Measurements from ENCODE around the gene TXNRD2.
A peak's percentile ranks its signal among the peaks of the same experiment; 100 is the strongest.

Gene TXNRD2

DNA sequence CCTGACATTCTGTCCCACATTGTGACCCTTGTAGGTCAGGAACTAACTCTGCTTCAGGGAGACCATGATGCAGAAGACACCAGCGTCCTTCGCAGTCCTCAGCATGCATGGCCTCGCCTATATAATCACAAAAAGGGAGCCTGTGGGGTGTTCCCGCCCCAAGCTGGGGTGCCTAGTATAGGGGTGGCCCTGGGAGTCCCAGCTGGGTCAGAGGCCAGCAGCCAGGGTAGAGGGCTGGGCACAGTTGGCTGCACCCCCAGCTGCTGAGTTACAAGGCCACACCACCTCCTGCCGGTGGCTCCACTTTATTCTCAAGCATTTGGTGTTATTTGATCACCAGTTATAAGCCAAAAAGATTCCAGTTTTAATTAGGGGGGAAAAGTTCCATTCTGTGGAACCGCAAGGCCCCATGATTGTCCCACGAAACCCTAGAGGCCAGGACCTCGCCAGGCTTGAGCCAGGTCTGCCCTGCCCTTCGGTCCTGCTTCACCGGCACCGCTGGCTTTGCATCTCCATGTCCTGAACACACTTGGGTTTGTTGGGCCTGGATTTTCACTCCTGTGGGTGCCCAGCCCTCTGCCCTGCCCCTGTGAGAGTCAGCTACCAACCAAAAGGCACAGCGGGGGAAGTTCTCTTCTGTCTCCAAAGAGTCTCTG is 72.0 kb downstream of the TXNRD2 start:
- no peak overlapping the region for H3K27ac Mint-ChIP-seq
- DNase-seq (ENCODE audit: low spot score) = no peak
- H3K36me3 Mint-ChIP-seq (ENCODE audit: low read depth) = no peaks in the 10 kb centered on the region
- no peaks in the 10 kb centered on the region for H3K9me3 Mint-ChIP-seq
- no peaks in the 10 kb centered on the region for H3K27me3 Mint-ChIP-seq (ENCODE audit: low read depth)
- no peak overlapping the region for H3K4me3 Mint-ChIP-seq
- peaks cover 3% of the 10 kb centered on the region for H3K4me1 Mint-ChIP-seq (ENCODE audit: low read depth)

GRCh38 chr22:19868773-19869471 is 72.7 kb downstream of the TXNRD2 start:
- H3K36me3 Mint-ChIP-seq (ENCODE audit: low read depth) = no peaks in the 10 kb centered on the region
- no peak overlapping the region for H3K27ac Mint-ChIP-seq
- H3K9me3 Mint-ChIP-seq = no peaks in the 10 kb centered on the region
- no peaks in the 10 kb centered on the region for H3K27me3 Mint-ChIP-seq (ENCODE audit: low read depth)
- H3K4me1 Mint-ChIP-seq (ENCODE audit: low read depth) = no peaks in the 10 kb centered on the region
- H3K4me3 Mint-ChIP-seq = no peak overlapping the region
- DNase-seq (ENCODE audit: low spot score) = no peak

DNA sequence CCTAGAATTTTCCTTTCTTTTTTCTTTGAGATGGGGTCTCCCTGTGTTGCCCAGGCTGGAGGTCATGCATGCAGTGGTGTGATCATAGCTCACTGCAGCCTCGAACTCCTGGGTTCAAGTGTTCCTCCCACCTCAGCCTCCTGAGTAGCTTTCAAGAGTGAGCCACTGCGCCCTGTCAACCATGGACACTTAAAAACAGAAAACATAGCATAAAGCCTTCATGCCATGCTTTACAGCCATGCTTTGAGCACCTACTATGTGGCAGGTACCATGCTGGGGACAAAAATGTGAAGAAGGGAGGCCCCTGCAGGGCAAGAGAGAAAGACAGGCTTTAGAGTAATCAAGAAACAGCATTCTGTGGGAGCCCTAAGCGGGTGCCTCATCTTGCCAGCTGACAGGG is 73.3 kb downstream of the TXNRD2 start:
- Mint-ChIP-seq H3K27me3 (ENCODE audit: low read depth) (no peaks in the 10 kb centered on the region), H3K4me3 (no peak overlapping the region), H3K36me3 (ENCODE audit: low read depth) (no peaks in the 10 kb centered on the region), H3K4me1 (ENCODE audit: low read depth) (no peaks in the 10 kb centered on the region), H3K9me3 (no peaks in the 10 kb centered on the region), H3K27ac (no peak overlapping the region)
- DNase-seq (ENCODE audit: low spot score) = no peak

DNA sequence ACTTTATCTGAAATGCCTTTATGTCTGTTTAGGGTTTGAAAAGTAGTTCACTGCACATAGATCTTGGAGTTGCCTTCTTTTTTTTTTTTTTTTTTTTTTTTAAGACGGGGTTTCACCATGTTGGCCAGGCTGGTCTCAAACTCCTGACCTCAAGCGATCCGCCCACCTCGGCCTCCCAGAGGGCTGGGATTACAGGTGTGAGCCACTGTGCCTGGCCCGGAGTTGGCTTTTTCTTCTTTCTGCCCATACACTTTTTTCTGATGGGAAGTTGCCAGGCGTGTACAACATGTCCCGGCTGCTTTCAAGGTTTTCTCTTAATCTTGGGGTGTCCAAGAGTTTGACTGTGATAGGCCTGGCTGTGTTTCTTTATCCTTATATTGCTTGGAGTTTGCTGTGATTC is 74.0 kb downstream of the TXNRD2 start:
- Mint-ChIP-seq H3K27me3 (ENCODE audit: low read depth) (no peaks in the 10 kb centered on the region), H3K4me1 (ENCODE audit: low read depth) (no peaks in the 10 kb centered on the region), H3K36me3 (ENCODE audit: low read depth) (no peaks in the 10 kb centered on the region), H3K9me3 (no peaks in the 10 kb centered on the region), H3K27ac (no peak overlapping the region), H3K4me3 (no peak overlapping the region)
- no peak for DNase-seq (ENCODE audit: low spot score)

DNA sequence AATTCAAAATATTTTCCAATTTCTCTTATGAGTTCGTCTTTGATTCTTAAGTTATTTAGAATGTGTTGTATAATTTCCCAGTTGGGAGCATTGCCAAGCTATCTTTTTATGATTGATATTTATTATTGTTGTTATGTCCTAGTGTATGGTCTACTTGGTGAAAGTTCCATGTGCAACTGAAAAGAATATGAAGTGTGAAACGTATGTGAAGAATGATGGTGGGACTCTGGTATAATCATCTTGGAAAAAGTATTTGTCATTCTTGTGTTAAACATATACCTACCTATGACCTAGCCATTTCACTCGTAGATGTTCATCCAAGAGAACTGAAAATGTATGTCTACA is 75.0 kb downstream of the TXNRD2 start:
- H3K9me3 Mint-ChIP-seq = no peaks in the 10 kb centered on the region
- no peaks in the 10 kb centered on the region for H3K27me3 Mint-ChIP-seq (ENCODE audit: low read depth)
- no peak overlapping the region for H3K4me3 Mint-ChIP-seq
- DNase-seq (ENCODE audit: low spot score) = no peak
- no peak overlapping the region for H3K27ac Mint-ChIP-seq
- no peaks in the 10 kb centered on the region for H3K36me3 Mint-ChIP-seq (ENCODE audit: low read depth)
- H3K4me1 Mint-ChIP-seq (ENCODE audit: low read depth) = no peaks in the 10 kb centered on the region

GRCh38 chr22:19865141-19865829 is 76.3 kb downstream of the TXNRD2 start:
- Mint-ChIP-seq H3K9me3 (no peaks in the 10 kb centered on the region), H3K27me3 (ENCODE audit: low read depth) (no peaks in the 10 kb centered on the region), H3K4me3 (no peak overlapping the region), H3K4me1 (ENCODE audit: low read depth) (no peaks in the 10 kb centered on the region), H3K27ac (no peak overlapping the region), H3K36me3 (ENCODE audit: low read depth) (no peaks in the 10 kb centered on the region)
- no peak for DNase-seq (ENCODE audit: low spot score)

- H3K9me3 Mint-ChIP-seq = no peaks in the 10 kb centered on the region
- H3K27ac Mint-ChIP-seq = no peak overlapping the region
- no peak overlapping the region for H3K4me3 Mint-ChIP-seq
- DNase-seq (ENCODE audit: low spot score) = no peak
- no peaks in the 10 kb centered on the region for H3K4me1 Mint-ChIP-seq (ENCODE audit: low read depth)
- H3K27me3 Mint-ChIP-seq (ENCODE audit: low read depth) = no peaks in the 10 kb centered on the region
- no peaks in the 10 kb centered on the region for H3K36me3 Mint-ChIP-seq (ENCODE audit: low read depth)
Measured at GRCh38 chr22:19864538-19865106, 77.0 kb downstream of the TXNRD2 start.

DNA sequence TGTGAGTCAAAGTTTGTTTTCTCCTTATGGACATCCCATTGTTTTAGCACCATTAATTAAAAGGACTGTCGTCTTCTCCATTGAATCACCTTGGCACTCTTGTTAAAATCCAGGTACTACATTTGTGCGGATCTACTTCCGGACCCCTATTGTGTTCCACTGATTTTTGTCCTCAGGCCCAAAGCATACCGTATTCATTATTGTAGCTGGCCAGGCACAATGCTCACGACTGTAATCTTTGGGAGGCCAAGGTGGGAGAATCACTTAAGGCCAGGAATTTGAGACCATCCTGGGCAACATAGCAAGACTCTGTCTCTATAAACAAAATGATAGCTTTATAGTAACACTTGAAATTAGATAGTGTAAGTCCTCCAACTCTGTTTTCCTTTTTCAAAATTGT is 78.0 kb downstream of the TXNRD2 start:
- no peak overlapping the region for H3K4me3 Mint-ChIP-seq
- H3K9me3 Mint-ChIP-seq = no peaks in the 10 kb centered on the region
- H3K36me3 Mint-ChIP-seq (ENCODE audit: low read depth) = no peaks in the 10 kb centered on the region
- no peak for DNase-seq (ENCODE audit: low spot score)
- H3K4me1 Mint-ChIP-seq (ENCODE audit: low read depth) = no peaks in the 10 kb centered on the region
- no peaks in the 10 kb centered on the region for H3K27me3 Mint-ChIP-seq (ENCODE audit: low read depth)
- no peak overlapping the region for H3K27ac Mint-ChIP-seq

- Mint-ChIP-seq H3K4me1 (ENCODE audit: low read depth) (no peaks in the 10 kb centered on the region), H3K27ac (no peak overlapping the region), H3K36me3 (ENCODE audit: low read depth) (no peaks in the 10 kb centered on the region), H3K27me3 (ENCODE audit: low read depth) (no peaks in the 10 kb centered on the region), H3K4me3 (no peak overlapping the region), H3K9me3 (no peaks in the 10 kb centered on the region)
- no peak for DNase-seq (ENCODE audit: low spot score)
Measured at GRCh38 chr22:19862619-19863246, 78.9 kb downstream of the TXNRD2 start.

DNA sequence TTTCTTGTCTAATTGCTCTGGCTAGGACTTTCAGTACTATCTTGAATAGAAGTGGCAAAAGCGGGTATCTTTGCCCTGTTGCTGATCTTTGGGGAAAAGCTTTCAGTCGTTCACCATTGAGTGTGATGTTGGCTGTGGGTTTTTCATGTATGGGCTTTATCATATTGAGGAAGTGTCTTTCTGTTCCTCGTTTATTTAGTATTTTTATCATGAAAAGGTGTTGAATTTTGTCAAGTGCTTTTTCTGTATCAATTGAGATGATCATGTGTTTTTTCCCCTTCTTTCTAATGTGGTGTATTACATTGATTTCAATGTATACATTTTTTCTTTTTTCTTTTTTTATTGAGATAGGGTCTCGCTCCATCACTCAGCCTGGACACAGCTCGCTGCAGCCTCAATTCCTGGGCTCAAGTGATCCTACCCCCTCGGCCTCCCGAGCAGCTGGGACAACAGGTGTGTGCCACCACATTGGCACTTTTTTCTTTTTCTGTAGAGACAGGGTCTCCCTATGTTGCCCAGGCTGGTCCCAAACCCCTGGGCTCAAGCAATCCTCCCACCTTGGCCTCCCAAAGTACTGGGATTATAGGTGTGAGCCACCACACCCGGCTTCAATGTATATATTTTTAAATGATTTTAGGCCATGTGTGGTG is 81.6 kb downstream of the TXNRD2 start:
- H3K36me3 Mint-ChIP-seq (ENCODE audit: low read depth) = no peaks in the 10 kb centered on the region
- no peak overlapping the region for H3K27ac Mint-ChIP-seq
- no peak for DNase-seq (ENCODE audit: low spot score)
- H3K4me3 Mint-ChIP-seq = no peak overlapping the region
- H3K9me3 Mint-ChIP-seq = no peaks in the 10 kb centered on the region
- no peaks in the 10 kb centered on the region for H3K27me3 Mint-ChIP-seq (ENCODE audit: low read depth)
- peaks cover 5% of the 10 kb centered on the region for H3K4me1 Mint-ChIP-seq (ENCODE audit: low read depth)

DNA sequence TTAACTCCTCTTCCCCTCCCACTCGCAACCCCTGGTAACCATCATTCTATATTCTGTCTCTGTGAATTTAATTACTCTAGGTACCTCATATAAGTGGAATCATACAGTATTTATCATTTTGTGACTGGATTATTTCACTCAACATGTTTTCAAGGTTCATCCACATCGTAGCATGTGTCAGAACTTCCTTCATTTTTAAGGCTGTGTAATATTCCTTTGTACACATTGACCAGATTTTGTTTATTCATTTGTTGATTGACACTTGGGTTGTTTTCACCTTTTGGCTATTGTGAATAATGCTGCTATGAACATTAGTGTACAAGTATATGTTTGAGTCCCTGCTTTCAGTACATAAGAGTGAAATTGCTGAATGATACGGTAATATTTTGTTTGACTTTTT is 84.2 kb downstream of the TXNRD2 start:
- no peak overlapping the region for H3K4me3 Mint-ChIP-seq
- peak; percentile 1 for DNase-seq (ENCODE audit: low spot score)
- H3K27ac Mint-ChIP-seq = no peak overlapping the region

DNA sequence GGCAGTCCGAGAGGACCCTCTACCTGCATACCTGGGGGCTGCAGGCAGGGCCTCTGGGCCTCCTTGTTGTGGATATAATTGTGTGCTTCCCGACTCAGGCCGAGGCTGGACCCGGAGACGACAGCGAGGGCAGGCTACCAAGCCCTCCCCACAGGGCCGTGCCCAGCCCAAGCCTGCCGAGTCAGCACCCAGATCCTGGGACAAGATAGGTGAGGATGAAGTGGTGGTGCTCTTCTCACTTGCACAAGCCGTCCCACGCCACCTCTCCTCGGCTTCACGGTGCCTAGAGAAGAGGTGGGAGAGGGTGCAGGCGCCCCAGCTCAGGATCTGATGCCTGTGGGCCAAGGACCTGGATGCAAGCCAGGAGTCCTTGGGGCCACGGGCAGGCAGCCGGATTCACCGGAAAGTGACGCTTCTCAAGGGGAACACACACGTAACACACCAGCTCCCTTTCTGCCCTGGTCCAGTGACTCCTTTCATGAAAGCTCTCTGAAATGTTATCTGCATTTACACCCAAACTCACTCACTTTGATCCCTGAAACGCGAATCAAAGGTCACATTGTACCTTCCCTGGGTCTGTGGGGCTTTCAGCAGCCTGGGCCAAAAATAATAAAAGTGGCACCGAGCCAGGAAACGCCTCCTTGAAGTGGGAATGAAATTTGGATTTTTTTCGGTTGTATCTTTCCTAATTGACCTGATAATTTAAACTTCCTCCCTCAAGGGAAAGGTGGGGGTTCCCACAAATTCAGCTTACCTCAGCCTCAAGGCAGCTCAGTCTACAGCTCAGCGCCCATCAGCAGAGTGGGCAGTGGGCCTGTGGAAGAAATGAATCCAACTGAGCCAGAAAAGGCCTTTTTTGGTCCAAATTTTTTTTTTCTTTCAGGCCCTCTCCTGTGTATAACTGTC is 85.9 kb downstream of the TXNRD2 start:
- peak; percentile 66 for DNase-seq (ENCODE audit: low spot score)
- Mint-ChIP-seq H3K27ac (peak overlapping the region; percentile 94), H3K4me1 (ENCODE audit: low read depth) (peaks cover 22% of the 10 kb centered on the region), H3K36me3 (ENCODE audit: low read depth) (peaks cover 8% of the 10 kb centered on the region), H3K9me3 (no peaks in the 10 kb centered on the region), H3K27me3 (ENCODE audit: low read depth) (no peaks in the 10 kb centered on the region), H3K4me3 (peak overlapping the region; percentile 97)

More for the DNA sequence above, 84.2 kb downstream of the TXNRD2 start:
- no peaks in the 10 kb centered on the region for H3K9me3 Mint-ChIP-seq
- H3K4me1 Mint-ChIP-seq (ENCODE audit: low read depth) = peaks cover 20% of the 10 kb centered on the region
- peaks cover 1% of the 10 kb centered on the region for H3K36me3 Mint-ChIP-seq (ENCODE audit: low read depth)
- no peaks in the 10 kb centered on the region for H3K27me3 Mint-ChIP-seq (ENCODE audit: low read depth)
